ENCODE data around the gene ACTG1. TPM values are rescaled to one million over a fixed set of nuclear protein-coding genes. Genes with fewer than 3 reads are reported as not detected.
A peak's percentile ranks its signal among the peaks of the same experiment; 100 is the strongest.

ACTG1 gene
- polyA plus RNA-seq, 2 donors: 1,763 to 5,708 TPM

DNA sequence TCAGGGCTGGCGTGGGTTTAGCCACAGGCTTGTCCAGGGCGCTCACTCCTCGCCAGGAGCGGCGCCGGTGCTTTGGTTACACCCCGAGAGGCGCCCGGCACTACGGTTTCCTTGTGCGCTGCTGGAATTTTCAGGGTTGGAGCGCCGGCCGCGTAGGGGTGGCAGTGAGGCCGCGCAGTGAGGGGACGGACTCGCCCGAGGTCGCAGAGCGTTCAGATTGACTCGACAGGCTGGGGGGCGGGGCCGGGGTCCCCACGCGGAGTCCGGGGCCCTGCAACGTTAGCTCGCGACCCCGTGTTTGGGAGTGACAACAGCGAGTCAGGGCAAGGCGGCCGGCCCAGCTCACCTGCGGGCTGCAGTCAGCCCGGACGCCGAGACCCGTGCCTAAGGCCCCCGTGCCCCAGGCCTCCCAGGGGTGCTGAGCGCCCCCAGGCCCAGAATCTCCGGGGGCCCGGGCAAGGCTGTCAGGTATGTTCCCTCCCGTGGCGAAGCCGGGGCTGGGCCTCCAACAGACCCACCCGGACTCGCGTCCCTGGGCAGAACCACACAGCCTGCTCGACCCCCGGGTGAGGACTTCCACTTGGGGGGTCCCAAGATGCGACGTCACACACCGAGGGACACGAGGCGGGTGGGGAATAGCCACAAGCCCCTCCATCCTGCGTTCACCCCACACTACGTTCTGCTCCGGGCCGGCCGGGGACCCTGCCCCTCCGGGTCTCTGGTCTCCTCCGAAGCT, 1.3 kb upstream of the ACTG1 start:
- H3K36me3 ChIP-seq (ENCODE audit: control insufficient read depth in 2 of 2, insufficient read depth in 2 of 2, low read length in 1 of 2): peaks cover 9 to 27% of the 10 kb centered on the region in 2 donors
- H3K9me3 ChIP-seq (ENCODE audit: control insufficient read depth in 2 of 2, insufficient read depth in 1 of 2, low read depth in 1 of 2, low read length in 1 of 2): no peaks in the 10 kb centered on the region
- peak overlapping the region; percentile 77 to 80 for H3K4me3 ChIP-seq (ENCODE audit: low read depth in 1 of 2, low read length in 2 of 2)
- 1% methylated on average over 64 of the region's 64 CpGs for WGBS, 2 donors
- no peaks in the 10 kb centered on the region for H3K27me3 ChIP-seq (ENCODE audit: control insufficient read depth in 1 of 2, insufficient read depth in 2 of 2, low read length in 2 of 2)
- H3K27ac ChIP-seq (ENCODE audit: low read depth in 2 of 2, low read length in 1 of 2): peak overlapping the region; percentile 100
- H3K4me1 ChIP-seq (ENCODE audit: control insufficient read depth in 2 of 2, insufficient read depth in 2 of 2, low read length in 1 of 2): peaks cover 9 to 11% of the 10 kb centered on the region in 2 donors

GRCh38 chr17:81513372-81513752, 763 bp upstream of the ACTG1 start:
- peak overlapping the region; percentile 100 for H3K27ac ChIP-seq (ENCODE audit: low read depth in 2 of 2, low read length in 1 of 2)
- H3K4me3 ChIP-seq (ENCODE audit: low read depth in 1 of 2, low read length in 2 of 2): peak overlapping the region; percentile 77 to 80
- 1% methylated on average over 23 of the region's 23 CpGs for WGBS, 2 donors
- H3K9me3 ChIP-seq (ENCODE audit: control insufficient read depth in 2 of 2, insufficient read depth in 1 of 2, low read depth in 1 of 2, low read length in 1 of 2): no peaks in the 10 kb centered on the region
- peaks cover 6% of the 10 kb centered on the region in 2 donors for H3K4me1 ChIP-seq (ENCODE audit: control insufficient read depth in 2 of 2, insufficient read depth in 2 of 2, low read length in 1 of 2)
- peaks cover 9 to 29% of the 10 kb centered on the region in 2 donors for H3K36me3 ChIP-seq (ENCODE audit: control insufficient read depth in 2 of 2, insufficient read depth in 2 of 2, low read length in 1 of 2)
- H3K27me3 ChIP-seq (ENCODE audit: control insufficient read depth in 1 of 2, insufficient read depth in 2 of 2, low read length in 2 of 2): no peaks in the 10 kb centered on the region

- 1% methylated on average over 52 to 62 of the region's 62 CpGs for WGBS, 2 donors
- peaks cover 0 to 6% of the 10 kb centered on the region in 2 donors for H3K4me1 ChIP-seq (ENCODE audit: control insufficient read depth in 2 of 2, insufficient read depth in 2 of 2, low read length in 1 of 2)
Observed at GRCh38 chr17:81511804-81512561, 616 bp downstream of the ACTG1 start.

GRCh38 chr17:81511554-81511803, 1.1 kb downstream of the ACTG1 start:
- Histone ChIP-seq H3K27me3 (ENCODE audit: control insufficient read depth in 1 of 2, insufficient read depth in 2 of 2, low read length in 2 of 2) (no peaks in the 10 kb centered on the region), H3K4me3 (ENCODE audit: low read depth in 1 of 2, low read length in 2 of 2) (peak overlapping the region; percentile 77 to 80), H3K27ac (ENCODE audit: low read depth in 2 of 2, low read length in 1 of 2) (peak overlapping the region; percentile 97 to 100), H3K4me1 (ENCODE audit: control insufficient read depth in 2 of 2, insufficient read depth in 2 of 2, low read length in 1 of 2) (peaks cover 0 to 4% of the 10 kb centered on the region in 2 donors), H3K36me3 (ENCODE audit: control insufficient read depth in 2 of 2, insufficient read depth in 2 of 2, low read length in 1 of 2) (peaks cover 9 to 29% of the 10 kb centered on the region in 2 donors), H3K9me3 (ENCODE audit: control insufficient read depth in 2 of 2, insufficient read depth in 1 of 2, low read depth in 1 of 2, low read length in 1 of 2) (no peaks in the 10 kb centered on the region)
- WGBS, 2 donors: 1% methylated on average over 9 of the region's 9 CpGs

More at GRCh38 chr17:81511804-81512561, 616 bp downstream of the ACTG1 start:
- Histone ChIP-seq H3K9me3 (ENCODE audit: control insufficient read depth in 2 of 2, insufficient read depth in 1 of 2, low read depth in 1 of 2, low read length in 1 of 2) (no peaks in the 10 kb centered on the region), H3K27me3 (ENCODE audit: control insufficient read depth in 1 of 2, insufficient read depth in 2 of 2, low read length in 2 of 2) (no peaks in the 10 kb centered on the region), H3K27ac (ENCODE audit: low read depth in 2 of 2, low read length in 1 of 2) (peak overlapping the region; percentile 97 to 100), H3K4me3 (ENCODE audit: low read depth in 1 of 2, low read length in 2 of 2) (peak overlapping the region; percentile 77 to 80), H3K36me3 (ENCODE audit: control insufficient read depth in 2 of 2, insufficient read depth in 2 of 2, low read length in 1 of 2) (peaks cover 9 to 29% of the 10 kb centered on the region in 2 donors)

- WGBS, 2 donors: 1 to 2% methylated on average over 48 of the region's 48 CpGs
- Histone ChIP-seq H3K36me3 (ENCODE audit: control insufficient read depth in 2 of 2, insufficient read depth in 2 of 2, low read length in 1 of 2) (peaks cover 9 to 29% of the 10 kb centered on the region in 2 donors), H3K9me3 (ENCODE audit: control insufficient read depth in 2 of 2, insufficient read depth in 1 of 2, low read depth in 1 of 2, low read length in 1 of 2) (no peaks in the 10 kb centered on the region), H3K27me3 (ENCODE audit: control insufficient read depth in 1 of 2, insufficient read depth in 2 of 2, low read length in 2 of 2) (no peaks in the 10 kb centered on the region), H3K27ac (ENCODE audit: low read depth in 2 of 2, low read length in 1 of 2) (peak overlapping the region; percentile 97 to 100), H3K4me3 (ENCODE audit: low read depth in 1 of 2, low read length in 2 of 2) (peak overlapping the region; percentile 77 to 80), H3K4me1 (ENCODE audit: control insufficient read depth in 2 of 2, insufficient read depth in 2 of 2, low read length in 1 of 2) (peaks cover 0 to 2% of the 10 kb centered on the region in 2 donors)
Observed at GRCh38 chr17:81510785-81511553, 1.6 kb downstream of the ACTG1 start.

- H3K36me3 ChIP-seq (ENCODE audit: control insufficient read depth in 2 of 2, insufficient read depth in 2 of 2, low read length in 1 of 2): peaks cover 9 to 29% of the 10 kb centered on the region in 2 donors
- 3 to 5% methylated on average over 22 of the region's 22 CpGs for WGBS, 2 donors
- H3K27me3 ChIP-seq (ENCODE audit: control insufficient read depth in 1 of 2, insufficient read depth in 2 of 2, low read length in 2 of 2): no peaks in the 10 kb centered on the region
- peak overlapping the region; percentile 77 to 80 for H3K4me3 ChIP-seq (ENCODE audit: low read depth in 1 of 2, low read length in 2 of 2)
- no peaks in the 10 kb centered on the region for H3K9me3 ChIP-seq (ENCODE audit: control insufficient read depth in 2 of 2, insufficient read depth in 1 of 2, low read depth in 1 of 2, low read length in 1 of 2)
- H3K27ac ChIP-seq (ENCODE audit: low read depth in 2 of 2, low read length in 1 of 2): peak overlapping the region; percentile 97 to 100
- no peaks in the 10 kb centered on the region for H3K4me1 ChIP-seq (ENCODE audit: control insufficient read depth in 2 of 2, insufficient read depth in 2 of 2, low read length in 1 of 2)
Observed at GRCh38 chr17:81509972-81510784, 2.4 kb downstream of the ACTG1 start.

GRCh38 chr17:81509207-81509971, 3.2 kb downstream of the ACTG1 start:
- H3K4me3 ChIP-seq (ENCODE audit: low read depth in 1 of 2, low read length in 2 of 2): peak overlapping the region; percentile 77 to 80
- 16 to 22% methylated on average over 12 of the region's 12 CpGs for WGBS, 2 donors
- peak overlapping the region; percentile 36 to 82 for H3K27ac ChIP-seq (ENCODE audit: low read depth in 2 of 2, low read length in 1 of 2)
- no peaks in the 10 kb centered on the region for H3K9me3 ChIP-seq (ENCODE audit: control insufficient read depth in 2 of 2, insufficient read depth in 1 of 2, low read depth in 1 of 2, low read length in 1 of 2)
- H3K27me3 ChIP-seq (ENCODE audit: control insufficient read depth in 1 of 2, insufficient read depth in 2 of 2, low read length in 2 of 2): no peaks in the 10 kb centered on the region
- H3K36me3 ChIP-seq (ENCODE audit: control insufficient read depth in 2 of 2, insufficient read depth in 2 of 2, low read length in 1 of 2): peaks cover 9 to 29% of the 10 kb centered on the region in 2 donors
- no peaks in the 10 kb centered on the region for H3K4me1 ChIP-seq (ENCODE audit: control insufficient read depth in 2 of 2, insufficient read depth in 2 of 2, low read length in 1 of 2)

DNA sequence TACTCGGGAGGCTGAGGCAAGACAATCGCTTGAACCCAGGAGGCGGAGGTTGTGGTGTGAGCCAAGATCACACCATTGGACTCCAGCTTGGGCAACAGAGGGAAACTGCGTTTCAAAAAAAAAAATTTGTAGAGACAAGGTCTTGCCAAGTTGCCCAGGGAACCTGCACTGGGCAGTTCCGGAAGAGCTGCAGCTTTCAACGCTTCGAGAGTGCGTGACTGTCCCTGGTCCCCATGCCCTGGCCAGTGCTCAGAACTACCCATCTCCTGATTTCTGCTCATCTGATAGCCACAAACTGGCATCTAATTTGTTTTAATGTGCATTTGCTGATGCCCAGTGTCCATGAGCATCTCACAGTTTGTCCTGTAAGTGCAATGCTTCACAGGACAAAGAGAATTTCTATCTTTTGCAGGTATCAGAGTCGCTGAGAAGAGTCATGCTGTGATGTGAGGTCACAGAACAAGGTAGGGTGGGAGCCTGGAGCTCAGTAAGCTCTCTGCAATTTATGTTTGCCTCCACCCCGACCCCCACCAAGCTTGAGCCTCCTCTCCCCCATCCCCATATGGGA, 3.9 kb downstream of the ACTG1 start:
- Histone ChIP-seq H3K36me3 (ENCODE audit: control insufficient read depth in 2 of 2, insufficient read depth in 2 of 2, low read length in 1 of 2) (peaks cover 9 to 29% of the 10 kb centered on the region in 2 donors), H3K4me3 (ENCODE audit: low read depth in 1 of 2, low read length in 2 of 2) (peak overlapping the region; percentile 77 to 80), H3K9me3 (ENCODE audit: control insufficient read depth in 2 of 2, insufficient read depth in 1 of 2, low read depth in 1 of 2, low read length in 1 of 2) (no peaks in the 10 kb centered on the region), H3K27ac (ENCODE audit: low read depth in 2 of 2, low read length in 1 of 2) (peak overlapping the region; percentile 36 to 82), H3K4me1 (ENCODE audit: control insufficient read depth in 2 of 2, insufficient read depth in 2 of 2, low read length in 1 of 2) (no peaks in the 10 kb centered on the region), H3K27me3 (ENCODE audit: control insufficient read depth in 1 of 2, insufficient read depth in 2 of 2, low read length in 2 of 2) (no peaks in the 10 kb centered on the region)
- WGBS, 2 donors: 56 to 60% methylated on average over 10 of the region's 10 CpGs

Data from esophagus (tissue), 2 donors.